HG03460 (cell line): Measurements from ENCODE around the gene EIPR1.

Source experiments
- ATAC-seq: cut with Tn5 transposase; IDR thresholded peaks from one replicate; pipeline ENCODE4 v1.9.1; 2021; ENCODE audit not compliant: unreplicated experiment

The EIPR1 gene

DNA sequence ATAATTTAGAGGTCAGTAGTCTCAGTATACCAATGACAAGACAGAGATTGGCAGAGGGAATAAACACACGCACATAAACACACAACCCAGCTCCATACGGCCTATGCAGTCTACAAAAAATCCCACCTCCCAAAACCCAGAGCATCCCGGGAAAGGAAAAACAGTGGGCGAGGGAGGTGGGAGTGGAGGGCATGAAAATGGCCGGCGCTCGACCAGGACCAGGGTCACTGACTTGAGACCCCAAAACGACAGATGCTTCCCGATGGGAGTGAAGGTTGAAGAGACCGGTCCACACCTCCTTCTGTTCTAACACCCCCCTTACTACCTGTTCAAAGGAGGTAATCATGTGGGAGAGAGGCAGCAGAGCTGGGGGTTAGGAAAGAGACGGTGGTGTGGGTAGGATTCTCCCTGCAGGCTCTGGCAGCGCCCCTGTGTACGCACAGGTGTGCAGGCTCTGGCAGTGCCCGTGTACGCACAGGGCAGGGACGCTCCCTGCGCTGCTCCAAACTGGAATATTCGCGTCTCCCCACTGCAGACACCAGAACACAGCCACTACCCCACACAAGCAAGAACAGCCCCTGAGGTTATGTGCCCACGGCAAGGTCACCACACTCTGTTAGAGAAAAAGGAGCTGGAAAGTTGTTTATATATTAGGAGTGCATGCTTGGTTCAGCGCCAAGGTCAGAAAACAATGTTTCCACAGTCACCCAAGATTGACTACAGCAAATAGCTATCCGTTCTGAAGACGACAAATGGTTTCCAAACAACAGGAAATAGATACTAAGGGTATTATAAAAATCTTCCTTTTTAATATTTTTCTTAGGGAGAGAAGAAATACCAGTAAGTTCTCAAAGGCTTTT, 67.9 kb downstream of the EIPR1 start:
- no peak for ATAC-seq

DNA sequence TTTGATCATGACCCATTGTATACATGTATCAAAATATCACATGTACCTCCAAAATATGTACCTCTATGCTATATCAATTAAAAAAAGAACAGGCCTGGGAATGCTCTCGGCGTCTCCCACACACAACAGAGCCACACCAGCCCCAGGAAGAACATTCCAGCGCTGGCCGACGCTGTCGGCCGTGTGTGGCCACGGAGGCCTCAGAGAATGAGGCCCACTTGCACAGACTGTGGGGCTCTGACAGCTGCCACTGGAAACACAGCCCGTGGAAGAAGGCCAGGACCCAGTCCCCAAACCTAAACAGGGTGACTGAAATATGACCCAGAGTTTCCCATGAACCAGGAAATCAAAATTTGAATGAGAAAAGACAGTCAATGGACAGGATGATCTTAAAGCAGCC, 69.7 kb downstream of the EIPR1 start:
- no peak for ATAC-seq

DNA sequence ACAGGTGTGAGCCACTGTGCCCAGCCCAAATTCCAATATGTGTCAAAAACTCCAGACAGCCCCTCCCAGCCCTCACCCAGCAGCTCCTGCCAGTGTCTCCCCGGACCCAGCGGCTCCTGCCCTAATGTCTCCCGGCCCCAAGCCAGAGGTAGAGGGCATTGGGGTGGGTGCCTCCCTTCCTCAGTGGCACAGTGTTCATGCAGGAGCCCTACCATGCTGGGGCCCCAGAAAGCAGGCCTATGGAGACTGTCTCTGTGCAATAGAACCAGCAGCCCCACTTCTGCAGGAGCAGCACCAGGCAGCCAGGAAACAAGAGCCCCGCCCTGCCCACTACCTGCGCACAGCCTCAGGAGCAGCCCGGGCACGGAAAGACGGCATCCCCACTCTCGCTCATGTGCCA, 70.4 kb downstream of the EIPR1 start:
- ATAC-seq: no peak

DNA sequence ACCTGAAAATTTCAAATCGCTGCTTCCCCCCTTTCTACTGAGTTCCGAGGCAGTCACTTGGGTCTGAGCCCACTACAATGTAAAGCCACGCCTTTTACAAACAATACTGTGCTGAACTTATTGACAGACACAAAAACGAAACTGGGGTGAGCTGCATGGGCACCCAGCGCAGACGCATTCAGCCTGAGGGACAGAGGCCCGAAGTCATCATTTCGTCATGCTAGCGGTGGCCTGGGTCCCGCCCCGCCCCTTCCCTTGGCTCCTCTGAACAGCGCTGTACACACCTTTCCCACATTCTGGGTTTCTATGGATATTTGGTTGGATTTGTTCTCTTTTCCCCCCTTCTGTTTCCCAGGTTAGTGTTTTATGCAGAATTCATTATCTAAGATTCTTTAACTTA, 71.7 kb downstream of the EIPR1 start:
- no peak for ATAC-seq

DNA sequence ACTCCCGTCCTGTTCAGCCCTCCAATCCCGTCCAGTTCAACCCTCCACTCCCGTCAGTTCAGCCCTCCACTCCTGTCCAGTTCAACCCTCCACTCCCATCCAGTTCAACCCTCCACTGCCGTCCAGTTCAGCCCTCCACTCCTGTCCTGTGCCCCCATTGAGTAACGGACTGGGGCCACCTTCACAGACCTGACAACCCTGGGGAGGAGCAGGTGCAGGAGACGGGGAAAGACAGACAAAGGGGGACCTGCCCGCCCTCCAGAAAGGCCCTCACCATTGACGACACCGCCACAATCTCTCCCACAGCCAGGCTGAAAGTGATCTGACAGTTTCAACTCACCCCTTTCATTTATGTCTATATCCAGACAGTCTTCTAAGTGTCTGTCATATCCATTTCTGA, 72.2 kb downstream of the EIPR1 start:
- ATAC-seq: no peak

DNA sequence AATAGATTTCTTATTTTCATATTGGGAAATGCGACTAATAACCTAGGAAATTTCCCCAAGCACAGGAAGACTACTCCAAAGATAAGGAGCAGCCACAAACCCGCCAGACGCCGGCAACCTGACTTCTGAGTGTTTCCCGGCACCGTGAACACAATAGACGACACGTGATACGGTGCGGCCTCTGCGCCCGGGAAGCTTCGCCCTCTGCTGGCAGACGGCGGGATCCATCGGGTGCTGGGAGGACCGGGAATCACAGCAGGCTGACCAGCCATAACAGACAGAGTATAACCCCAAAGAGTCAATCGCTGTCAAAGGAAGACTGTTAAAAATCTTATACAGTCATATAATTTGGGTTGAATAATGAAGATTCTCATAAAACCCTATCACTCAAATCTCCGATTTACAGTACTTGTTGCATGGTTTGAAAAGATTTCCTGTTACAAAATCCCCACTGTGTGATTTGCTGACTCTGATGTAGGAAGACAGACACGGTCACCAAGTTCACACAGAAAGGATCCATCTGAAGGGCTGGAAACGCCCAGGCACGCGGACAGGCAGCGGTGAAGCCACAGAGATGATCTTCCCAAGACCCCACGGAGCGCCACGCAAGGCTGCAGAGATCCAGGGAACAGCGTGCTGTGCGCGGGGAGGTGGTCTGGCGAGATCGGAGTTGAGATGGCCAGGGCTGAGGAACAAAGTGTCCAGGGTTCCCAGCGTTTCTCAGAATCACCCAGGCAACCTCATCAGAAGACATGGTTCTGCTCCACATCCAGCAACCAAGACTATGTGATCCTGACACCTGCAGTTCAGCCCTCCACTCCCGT, 73.8 kb downstream of the EIPR1 start:
- peak; percentile 99 for ATAC-seq

DNA sequence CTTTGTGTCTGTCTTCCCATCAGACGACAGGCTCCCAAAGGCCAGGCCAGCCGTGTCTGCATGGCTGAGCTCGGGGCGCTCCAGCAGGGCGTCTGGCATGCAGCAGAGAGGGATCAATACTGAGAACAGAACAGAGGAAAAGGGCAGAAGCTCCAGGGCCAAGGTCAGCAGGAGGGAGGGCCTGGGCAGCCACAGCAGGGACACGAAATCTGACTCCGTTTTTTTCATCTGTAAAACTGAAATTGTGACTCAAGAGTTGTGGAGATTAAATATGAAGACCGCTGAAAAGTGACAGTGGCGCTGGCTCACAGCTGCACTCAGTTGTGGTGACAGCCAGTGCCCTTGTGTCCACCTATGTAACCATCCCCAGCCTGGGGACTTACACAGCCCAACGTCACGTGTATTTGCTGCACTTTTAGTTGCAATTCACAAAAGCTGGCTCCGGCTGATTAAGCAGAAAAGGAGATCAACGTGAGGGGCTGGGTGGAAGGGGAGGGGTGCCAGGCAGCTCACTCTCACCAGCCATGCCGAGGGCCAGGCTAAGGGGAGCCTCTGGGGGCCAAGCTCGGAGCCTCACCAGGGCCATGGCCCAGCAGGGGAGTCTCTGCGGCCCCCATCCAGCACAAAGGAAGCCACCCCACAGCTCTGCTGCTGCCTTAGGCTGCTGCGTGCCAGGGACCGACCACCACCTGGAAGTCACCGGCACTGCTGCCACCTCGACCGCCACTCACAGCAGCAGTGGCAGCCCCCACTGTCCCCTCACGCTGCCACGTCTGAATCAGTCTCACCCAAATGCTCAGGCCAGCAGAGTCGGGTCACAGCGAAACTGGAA, 74.7 kb downstream of the EIPR1 start:
- ATAC-seq: no peak

DNA sequence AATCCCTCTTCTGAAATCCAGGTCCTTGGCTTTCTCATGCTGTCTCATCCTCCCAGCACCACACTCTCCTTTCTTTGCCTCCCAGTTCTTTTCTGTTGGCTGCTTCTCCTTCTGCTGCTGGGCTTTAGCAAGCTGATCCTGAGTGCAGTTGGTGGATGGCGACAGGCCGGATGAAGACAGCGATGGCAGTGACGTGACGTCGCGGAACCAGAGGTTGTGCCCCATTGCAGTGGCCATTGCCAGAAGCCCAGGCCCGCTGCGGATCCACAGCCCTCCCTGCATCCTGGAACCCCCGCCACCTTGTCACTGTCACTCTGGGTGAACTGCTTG, 75.2 kb downstream of the EIPR1 start:
- ATAC-seq: no peak

DNA sequence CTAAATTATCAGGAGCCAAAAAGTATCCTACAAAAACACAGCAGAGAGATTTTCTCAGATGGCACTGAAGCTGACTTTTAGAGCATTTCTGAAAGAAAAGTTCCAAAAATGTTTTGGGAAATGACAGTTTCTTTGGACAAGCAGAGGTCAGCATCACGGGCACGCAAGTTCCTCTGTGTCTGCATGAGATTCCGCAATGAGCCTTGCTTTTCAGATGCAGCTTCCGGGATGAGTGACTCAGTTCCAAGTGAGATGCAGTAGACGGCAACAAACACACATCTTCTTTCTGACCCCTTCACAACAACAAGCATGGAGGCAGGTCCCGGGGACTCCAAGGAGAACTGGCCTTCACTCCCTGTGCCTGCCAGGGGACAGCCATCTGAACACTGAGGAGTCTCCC, 76.6 kb downstream of the EIPR1 start:
- ATAC-seq: no peak

DNA sequence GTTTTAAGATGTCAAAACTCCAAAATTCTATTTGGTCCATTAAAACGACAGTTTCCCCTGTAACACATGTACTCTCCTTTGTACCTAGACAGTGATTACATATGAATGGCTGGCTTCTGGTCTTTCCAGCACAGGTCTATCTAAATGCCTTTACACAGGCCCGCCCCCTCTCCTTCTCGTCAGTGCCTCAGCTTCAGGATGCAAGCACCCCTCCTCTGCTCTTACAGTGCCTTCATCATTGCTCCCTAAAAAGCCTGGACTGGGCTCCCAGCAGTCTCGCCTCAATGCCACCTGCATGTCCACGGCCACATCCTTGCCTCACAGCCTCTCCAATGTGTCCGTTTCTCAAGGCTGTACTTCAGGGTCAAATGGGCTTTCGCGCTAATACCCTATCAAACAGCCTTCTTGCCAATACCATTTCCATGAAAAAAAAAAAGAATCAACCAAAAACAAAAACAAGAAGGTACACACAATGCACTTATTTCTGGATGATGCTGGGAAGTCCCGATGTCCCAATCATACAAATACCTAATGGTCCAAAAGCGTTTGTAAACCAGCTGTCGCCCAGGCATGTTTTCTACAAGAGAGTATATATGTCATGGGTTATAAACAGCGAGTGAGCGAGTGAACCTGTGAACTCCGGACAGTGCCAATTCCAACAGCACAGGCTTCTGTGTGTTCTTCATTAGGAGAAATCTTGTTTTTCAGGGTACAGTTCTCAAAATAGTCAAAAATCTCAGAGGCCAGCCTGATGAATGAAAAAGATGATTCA, 77.2 kb downstream of the EIPR1 start:
- no peak for ATAC-seq

DNA sequence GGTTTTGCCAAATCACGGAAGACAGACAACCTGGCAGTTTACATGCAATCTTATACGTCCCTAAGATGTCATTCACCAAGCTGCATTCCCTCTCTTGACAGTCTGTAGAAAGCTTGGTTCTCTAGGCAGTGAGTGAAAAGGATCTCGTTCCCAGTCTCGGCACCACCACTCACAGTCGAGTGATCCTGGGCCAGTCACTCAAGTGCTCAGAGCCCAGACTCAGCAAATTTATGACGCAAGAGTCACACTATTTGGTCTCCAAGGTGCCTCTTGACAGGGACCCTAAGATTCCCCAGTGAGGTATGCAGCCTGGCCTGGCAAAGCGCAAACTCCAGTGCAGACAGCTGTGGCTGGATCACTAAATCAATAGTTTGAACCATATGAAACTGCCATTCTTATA, 77.9 kb downstream of the EIPR1 start:
- no peak for ATAC-seq

DNA sequence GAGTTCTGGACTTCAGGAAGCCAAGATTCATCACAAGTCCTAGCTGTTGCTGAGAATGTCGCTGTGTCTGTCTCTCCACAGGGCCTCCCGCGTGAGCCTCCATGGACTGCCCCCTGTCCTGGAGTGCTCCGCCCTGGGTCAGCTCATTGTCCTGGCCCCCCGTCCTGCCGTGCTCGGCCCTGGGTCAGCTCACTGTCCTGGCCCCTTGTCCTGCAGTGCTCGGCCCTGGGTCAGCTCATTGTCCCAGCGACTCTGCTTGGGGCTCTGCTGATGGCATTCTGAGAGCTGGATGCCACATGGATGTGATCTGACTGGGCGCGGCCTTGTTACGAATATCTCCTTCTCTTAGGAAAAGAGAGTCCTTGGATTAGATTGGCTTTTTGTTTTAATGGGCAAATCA, 78.5 kb downstream of the EIPR1 start:
- no peak for ATAC-seq

DNA sequence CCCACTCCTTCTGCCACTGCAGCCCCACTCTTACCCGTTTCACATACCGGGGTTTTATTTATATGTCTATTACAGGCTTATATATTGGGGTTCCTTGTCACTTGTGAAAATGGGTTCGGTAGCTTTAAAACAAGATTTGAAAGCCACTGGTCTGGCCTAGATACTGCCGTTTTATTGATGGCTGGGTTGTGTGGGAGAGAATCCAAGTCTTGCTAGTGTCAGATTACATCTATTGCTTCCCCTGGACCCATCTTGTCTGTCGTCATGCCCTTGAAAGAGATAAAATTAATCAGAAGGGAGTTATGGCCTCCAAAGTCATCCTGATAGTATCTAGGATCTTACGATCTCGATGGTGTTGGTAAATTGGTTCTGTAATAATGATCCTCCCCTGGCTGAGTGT, 79.4 kb downstream of the EIPR1 start:
- ATAC-seq: no peak

DNA sequence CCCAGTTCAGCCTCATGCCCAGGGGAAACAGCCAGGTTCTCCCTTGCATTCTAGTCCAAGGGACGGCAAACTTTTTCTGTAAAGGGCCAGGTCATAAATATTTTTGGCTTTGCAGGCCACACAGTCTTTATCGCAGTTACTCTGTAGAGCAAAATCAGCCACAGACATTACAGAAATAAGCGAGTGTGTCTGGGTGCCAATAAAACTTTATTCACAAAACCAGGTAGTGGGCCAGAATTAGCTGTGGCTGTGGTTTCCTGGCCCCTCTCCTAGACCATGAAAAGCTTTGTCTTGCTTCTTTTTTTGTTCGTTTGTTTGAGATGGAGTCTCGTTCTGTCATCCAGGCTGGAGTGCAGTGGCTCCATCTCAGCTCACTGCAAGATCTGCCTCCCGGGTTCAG, 80.1 kb downstream of the EIPR1 start:
- no peak for ATAC-seq

DNA sequence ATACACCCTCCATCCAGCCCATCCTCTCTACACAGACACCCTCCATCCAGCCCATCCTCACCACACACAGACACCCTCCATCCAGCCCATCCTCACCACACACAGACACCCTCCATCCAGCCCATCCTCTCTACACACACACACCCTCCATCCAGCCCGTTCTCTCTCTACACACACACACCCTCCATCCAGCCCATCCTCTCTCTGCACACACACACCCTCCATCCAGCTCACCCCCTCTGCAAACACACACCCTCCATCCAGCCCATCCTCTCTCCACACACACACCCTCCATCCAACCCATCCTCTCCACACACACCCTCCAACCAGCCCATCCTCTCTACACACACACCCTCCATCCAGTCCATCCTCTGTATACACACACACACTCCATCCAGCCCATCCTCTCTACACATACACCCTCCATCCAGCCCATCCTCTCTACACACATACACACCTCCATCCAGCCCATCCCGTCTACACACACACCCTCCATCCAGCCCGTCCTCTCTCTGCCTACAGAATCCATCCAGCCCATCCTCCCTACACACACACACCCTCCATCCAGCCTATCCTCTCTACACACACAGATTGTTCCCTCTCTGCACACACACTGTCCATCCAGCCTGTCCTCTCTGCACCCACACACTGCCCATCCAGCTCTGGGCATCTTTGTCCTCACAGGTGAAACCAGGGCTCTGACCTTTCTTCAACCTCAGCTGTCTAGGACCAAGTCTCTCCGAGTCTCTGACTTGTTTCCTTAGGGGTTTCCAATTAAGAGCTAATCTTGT, 81.2 kb downstream of the EIPR1 start:
- ATAC-seq: no peak

DNA sequence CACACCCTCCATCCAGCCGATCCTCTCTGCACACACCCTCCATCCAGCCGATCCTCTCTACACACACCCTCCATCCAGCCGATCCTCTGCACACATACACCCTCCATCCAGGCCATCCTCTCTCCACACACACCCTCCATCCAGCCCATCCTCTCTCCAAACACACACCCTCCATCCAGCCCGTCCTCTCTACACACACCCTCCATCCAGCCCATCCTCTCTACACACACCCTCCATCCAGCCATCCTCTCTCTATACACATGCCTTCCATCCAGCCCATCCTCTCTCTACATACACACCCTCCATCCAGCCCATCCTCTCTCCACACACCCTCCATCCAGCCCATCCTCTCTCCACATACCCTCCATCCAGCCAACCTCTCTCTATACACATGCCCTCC, 83.1 kb downstream of the EIPR1 start:
- no peak for ATAC-seq

DNA sequence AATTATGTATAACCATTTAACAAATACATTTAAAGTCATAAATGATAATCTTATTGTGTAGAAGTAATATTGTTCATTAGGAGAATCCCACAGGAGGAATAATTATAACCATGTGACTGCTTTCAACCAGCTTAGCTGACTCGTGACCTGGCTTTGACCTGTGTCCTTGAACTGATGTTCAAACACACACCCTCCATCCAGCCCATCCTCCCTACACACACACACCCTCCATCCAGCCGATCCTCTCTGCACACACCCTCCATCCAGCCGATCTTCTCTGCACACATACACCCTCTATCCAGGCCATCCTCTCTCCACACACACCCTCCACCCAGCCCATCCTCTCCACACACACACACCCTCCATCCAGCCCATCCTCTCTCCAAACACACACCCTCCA, 83.5 kb downstream of the EIPR1 start:
- ATAC-seq: no peak

DNA sequence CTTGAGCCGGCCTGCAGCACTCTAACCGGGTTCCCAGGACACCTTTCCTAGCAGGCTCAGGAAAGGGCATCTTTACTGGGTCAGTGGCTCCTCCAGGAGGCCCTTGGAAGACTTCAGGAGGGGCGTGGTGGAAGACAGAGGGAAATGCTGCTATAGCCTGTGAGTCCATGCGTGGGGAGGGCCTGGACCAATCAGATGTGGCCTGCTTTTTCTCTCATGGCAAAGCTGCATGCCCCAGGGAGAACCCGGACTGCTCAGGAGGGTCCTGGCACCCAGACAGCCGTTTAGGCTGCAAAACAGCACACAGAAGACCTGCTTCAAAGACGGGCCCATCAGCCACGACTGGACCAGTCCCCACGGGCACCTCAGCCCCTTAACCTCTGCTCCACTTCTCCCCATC, 84.4 kb downstream of the EIPR1 start:
- no peak for ATAC-seq

DNA sequence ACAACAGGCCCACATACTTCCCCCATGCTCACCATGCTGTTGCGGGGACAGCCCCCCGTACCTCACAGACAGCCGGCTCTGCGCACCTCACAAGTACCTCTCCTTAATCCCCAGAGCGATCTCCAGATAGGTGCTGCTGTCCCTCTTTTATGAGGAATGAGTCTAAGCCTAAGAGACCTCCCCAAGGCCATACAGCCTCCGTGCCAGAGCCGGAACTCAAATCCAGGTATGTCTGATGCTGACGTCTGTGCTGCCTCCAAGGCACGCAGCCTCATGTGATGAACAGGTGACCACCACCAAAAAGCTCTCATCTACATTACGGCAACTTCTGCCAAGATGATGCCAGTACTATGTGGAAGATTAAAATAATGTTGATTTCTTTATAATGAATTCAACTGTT, 85.2 kb downstream of the EIPR1 start:
- ATAC-seq: no peak

DNA sequence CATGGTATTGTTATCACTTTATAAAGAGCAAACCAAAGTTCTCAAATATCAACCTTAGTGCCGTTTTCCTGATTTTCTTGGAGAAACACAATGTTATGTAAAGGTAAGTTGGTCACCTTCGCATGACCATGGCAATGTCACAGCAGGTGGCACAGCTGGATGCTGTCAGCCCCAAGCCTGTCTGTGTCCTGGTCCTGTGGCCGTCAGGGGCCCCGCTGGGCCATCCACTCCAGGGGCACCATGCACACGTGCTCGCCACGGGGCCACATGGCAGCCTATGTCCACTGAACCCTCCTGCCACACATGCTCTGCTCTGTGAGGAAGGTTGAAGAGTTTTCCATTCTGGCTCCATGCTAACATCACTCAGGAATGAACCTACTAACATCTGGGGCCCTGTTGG, 85.9 kb downstream of the EIPR1 start:
- no peak for ATAC-seq
